GM19463 (cell line): Measurements from ENCODE around the gene SLC46A1.
A peak's percentile ranks its signal among the peaks of the same experiment; 100 is the strongest.

Experiments used
- ATAC-seq: cut with Tn5 transposase; IDR thresholded peaks from one replicate; pipeline ENCODE4 v1.9.1; 2021; ENCODE audit warnings: mild to moderate bottlenecking, moderate library complexity; ENCODE audit not compliant: unreplicated experiment

SLC46A1 gene

DNA sequence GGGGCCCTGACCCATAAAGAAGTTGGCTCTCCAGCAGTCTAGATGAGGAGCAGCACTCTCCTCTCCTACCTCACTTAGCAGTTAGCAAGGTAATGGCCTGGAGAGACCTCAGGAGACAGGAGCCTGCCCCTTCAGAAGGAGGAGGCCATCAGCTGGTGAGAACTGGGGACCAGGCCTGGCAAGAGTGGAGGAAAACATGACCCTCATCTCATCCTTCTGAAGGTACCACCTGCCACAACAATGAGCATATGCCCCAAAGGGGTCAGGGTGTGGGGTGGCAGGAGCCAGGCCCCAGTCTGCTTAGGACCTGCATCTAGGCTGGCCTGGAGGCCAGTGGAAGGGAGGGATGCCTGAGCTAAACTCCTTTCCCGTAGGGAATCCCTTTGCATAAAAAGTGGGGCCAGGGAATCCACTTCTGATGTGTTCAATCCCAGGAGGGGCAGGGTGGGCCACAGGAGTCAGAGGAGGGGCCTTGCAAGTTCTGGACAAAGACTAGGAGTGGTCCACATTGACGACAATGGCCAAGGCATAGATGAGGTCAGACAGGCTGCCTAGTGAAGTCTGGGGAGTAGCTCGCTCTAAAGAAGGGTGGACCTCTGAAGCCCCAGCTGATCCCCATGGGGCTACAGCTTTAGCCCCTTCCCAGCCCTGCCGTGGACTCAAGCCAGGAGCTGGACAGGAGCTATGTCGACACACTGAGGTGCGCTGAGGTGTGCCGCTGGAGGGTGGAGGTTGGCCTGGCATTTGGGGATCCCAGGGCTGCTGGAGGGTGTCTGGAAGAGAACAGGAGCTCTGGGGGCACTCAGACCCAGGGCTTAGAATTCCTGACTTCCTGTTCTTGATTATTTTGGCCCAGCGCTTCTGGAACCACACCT lies 42.0 kb downstream of the SLC46A1 start:
- no peak for ATAC-seq

- ATAC-seq = no peak
Observed at GRCh38 chr17:28363186-28363585, 42.8 kb downstream of the SLC46A1 start.

DNA sequence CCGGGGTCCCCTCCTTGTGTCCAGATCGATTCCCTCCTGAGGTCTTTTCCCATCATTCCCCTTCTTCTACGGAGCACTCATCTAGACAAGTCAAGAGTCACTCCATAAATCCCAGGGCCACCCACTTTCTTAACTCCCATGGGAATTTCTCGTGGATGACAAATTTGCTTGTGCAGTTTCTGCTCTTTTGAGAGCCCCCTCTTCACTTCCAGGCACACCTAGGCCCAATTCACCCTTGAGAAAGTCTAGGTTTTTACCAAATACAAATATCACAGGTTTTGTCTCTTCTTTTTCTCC lies 48.2 kb downstream of the SLC46A1 start:
- no peak for ATAC-seq

DNA sequence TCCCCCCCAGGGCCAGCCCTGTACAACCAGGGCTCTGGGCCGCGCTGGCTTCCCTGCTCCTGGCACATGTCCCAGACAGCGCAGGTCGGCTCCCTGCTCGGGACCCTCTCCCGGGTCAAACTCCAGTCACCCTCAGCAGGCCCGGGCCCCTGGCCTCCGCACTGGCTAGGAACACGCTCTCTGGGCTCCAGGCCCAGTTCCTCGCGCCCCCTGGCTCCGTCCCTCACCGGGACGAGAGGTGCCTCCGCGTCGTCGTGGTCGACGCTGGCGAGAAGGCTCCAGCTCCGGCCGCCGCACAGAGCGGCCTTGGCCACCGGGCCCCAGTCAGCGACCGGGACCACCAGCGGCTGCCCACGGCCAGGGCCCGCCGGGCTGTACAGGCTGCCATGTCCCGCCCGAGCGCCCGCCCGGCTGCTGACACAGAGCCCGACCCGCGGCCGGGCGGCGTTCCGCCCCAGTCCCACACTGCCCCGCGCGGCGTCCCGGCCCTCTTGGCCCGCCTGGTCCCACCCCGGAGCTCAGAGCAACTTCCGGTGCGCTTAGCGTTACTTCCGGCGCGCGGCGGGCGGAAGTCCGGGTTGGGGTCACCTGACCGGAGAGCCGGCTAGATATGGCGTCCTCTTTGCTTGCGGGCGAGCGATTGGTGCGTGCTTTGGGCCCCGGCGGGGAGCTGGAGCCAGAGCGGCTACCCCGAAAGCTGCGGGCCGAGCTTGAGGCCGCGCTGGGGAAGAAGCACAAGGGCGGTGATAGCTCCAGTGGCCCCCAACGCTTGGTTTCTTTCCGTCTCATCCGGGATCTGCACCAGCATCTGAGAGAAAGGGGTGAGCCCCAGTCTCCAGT lies 48.7 kb downstream of the SLC46A1 start, which contains the start of gene POLDIP2:
POLDIP2 (minus strand) TSS at position 467 of the 840 bp plus-strand sequence; CDS start at position 388, 79 bp downstream.
- ATAC-seq = peak; percentile 98

GRCh38 chr17:28350271-28350670 lies 55.7 kb downstream of the SLC46A1 start:
- ATAC-seq = no peak

GRCh38 chr17:28348979-28349378 lies 57.0 kb downstream of the SLC46A1 start:
- ATAC-seq = no peak

DNA sequence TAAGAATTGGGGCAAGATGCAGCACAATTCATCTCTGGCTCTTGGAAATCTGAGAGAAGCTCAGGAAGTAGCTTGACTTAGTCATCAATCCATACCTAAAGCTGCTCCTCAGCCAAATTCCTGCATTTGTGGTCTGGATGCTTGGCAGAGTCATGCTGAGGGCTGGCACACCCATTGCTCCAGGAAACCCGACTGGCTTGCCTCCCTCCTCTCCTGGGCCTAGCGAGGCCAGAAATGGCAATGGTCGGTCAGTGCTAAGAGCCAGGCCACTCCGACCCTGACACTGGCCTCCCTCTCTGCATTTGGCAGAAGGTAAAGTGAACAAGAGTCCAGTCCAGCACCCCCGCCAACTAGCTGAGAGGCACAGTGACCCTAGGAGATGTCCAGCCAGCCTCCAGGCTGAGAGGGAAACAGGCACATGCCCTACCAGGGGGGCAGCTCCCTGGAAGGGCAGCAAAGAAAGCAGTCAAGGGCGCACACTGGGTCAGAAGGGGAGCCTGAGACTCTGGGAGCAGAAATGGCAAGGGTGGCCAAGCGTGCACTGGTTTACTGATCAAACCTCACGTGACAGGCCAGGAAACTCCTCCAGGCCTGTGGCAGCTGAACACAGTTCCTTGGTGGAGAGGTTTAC lies 58.6 kb downstream of the SLC46A1 start:
- no peak for ATAC-seq

GRCh38 chr17:28346746-28347246 lies 59.2 kb downstream of the SLC46A1 start:
- no peak for ATAC-seq

DNA sequence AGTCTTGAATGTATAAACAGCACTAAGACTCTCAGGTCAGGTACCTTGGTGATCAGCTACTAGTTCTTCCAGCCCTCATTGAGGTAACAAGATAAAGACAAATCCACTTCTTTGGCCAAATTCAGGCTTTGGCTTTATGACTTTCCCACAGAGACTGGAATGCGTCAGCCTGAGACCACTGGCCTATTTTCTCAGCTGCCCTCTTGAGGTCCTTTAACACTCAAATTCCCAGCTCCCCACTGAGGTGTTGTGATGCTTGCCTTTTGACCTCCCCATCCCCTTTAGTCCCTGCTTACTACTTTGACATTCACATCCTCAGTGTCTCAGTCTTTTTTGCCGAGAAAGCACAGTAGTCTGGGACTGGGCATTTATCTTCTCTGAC lies 59.8 kb downstream of the SLC46A1 start:
- no peak for ATAC-seq

- no peak for ATAC-seq
Observed at GRCh38 chr17:28345419-28346198, 60.4 kb downstream of the SLC46A1 start.
